Jurkat, Clone E6-1 (cell line): ENCODE data around the gene TMEM129. TPM values are rescaled to one million over a fixed set of nuclear protein-coding genes. Genes with fewer than 3 reads are reported as not detected.

Experiments
- DNase-seq: peaks from one replicate; pipeline ENCODE4 v3.0.0-alpha.2; 2011; ENCODE audit warnings: low read depth, low spot score
- H3K4me3 ChIP-seq: 2 replicates; pipeline ENCODE4 v1.5.1; 2011; ENCODE audit warnings: mild to moderate bottlenecking, low read length, control low read depth, moderate library complexity
- polyA plus RNA-seq: library from polyadenylated mRNA; unstranded; fragments of >200 nt; gene quantifications from one replicate; pipeline ENCODE4 v1.2.1, GENCODE V29; 2012; ENCODE audit warnings: missing spikeins; ENCODE audit not compliant: insufficient read length, insufficient read depth

TMEM129 gene
- 30.1 TPM for polyA plus RNA-seq

- DNase-seq = peak; percentile 92
- peak within 1 kb of the TSS; percentile 91 for H3K4me3 ChIP-seq
Observed at GRCh38 chr4:1721003-1721665, at the start of gene TMEM129, which contains the start of gene TACC3. Gene TMEM129, minus strand, starts transcription at chr4:1721323. Its CDS starts 486 bp downstream, at chr4:1720837. Gene TACC3, plus strand, starts transcription at chr4:1721521. Its CDS starts 1,901 bp downstream, at chr4:1723422.

- no peak for DNase-seq
- no peak overlapping the region for H3K4me3 ChIP-seq
Observed at GRCh38 chr4:1770791-1771231, 49.7 kb upstream of the TMEM129 start.

GRCh38 chr4:1770245-1770644 lies 49.1 kb upstream of the TMEM129 start:
- no peak for DNase-seq
- H3K4me3 ChIP-seq = no peak overlapping the region

- DNase-seq = no peak
- H3K4me3 ChIP-seq = no peak overlapping the region
Observed at GRCh38 chr4:1769692-1770091, 48.6 kb upstream of the TMEM129 start.

GRCh38 chr4:1768367-1769034 lies 47.4 kb upstream of the TMEM129 start:
- H3K4me3 ChIP-seq = no peak overlapping the region
- no peak for DNase-seq

- no peak overlapping the region; the same call in 1 of the 2 replicates for H3K4me3 ChIP-seq
- DNase-seq = no peak
Observed at GRCh38 chr4:1767770-1768366, 46.7 kb upstream of the TMEM129 start.

- H3K4me3 ChIP-seq = no peak overlapping the region; the same call in 1 of the 2 replicates
- no peak for DNase-seq
Observed at GRCh38 chr4:1767061-1767769, 46.1 kb upstream of the TMEM129 start.

- no peak overlapping the region for H3K4me3 ChIP-seq
Observed at GRCh38 chr4:1766106-1767060, 45.3 kb upstream of the TMEM129 start.

GRCh38 chr4:1765409-1766072 lies 44.4 kb upstream of the TMEM129 start:
- no peak for DNase-seq
- no peak overlapping the region for H3K4me3 ChIP-seq

More at GRCh38 chr4:1766106-1767060, 45.3 kb upstream of the TMEM129 start:
- DNase-seq = no peak

- H3K4me3 ChIP-seq = no peak overlapping the region
- no peak for DNase-seq
Observed at GRCh38 chr4:1764670-1765069, 43.5 kb upstream of the TMEM129 start.

- no peak for DNase-seq
- no peak overlapping the region for H3K4me3 ChIP-seq
Observed at GRCh38 chr4:1763550-1764080, 42.5 kb upstream of the TMEM129 start.

- no peak overlapping the region for H3K4me3 ChIP-seq
- no peak for DNase-seq
Observed at GRCh38 chr4:1763070-1763549, 42.0 kb upstream of the TMEM129 start.

- no peak overlapping the region for H3K4me3 ChIP-seq
Observed at GRCh38 chr4:1762264-1763010, 41.3 kb upstream of the TMEM129 start.

GRCh38 chr4:1761130-1761689 lies 40.1 kb upstream of the TMEM129 start:
- no peak for DNase-seq
- H3K4me3 ChIP-seq = no peak overlapping the region

More at GRCh38 chr4:1762264-1763010, 41.3 kb upstream of the TMEM129 start:
- no peak for DNase-seq

GRCh38 chr4:1760521-1761071 lies 39.5 kb upstream of the TMEM129 start:
- no peak for DNase-seq

GRCh38 chr4:1759818-1760223 lies 38.7 kb upstream of the TMEM129 start:
- H3K4me3 ChIP-seq = no peak overlapping the region

More at GRCh38 chr4:1760521-1761071, 39.5 kb upstream of the TMEM129 start:
- no peak overlapping the region for H3K4me3 ChIP-seq

More at GRCh38 chr4:1759818-1760223, 38.7 kb upstream of the TMEM129 start:
- DNase-seq = no peak
